GM10266 (cell line): Measurements from ENCODE around the gene CFAP221.

Experiments
- DNase-seq: peaks from one replicate; pipeline ENCODE4 v3.0.0; 2012; ENCODE audit errors: extremely low spot score
- TF ChIP-seq, protein P1 (sequence below): IDR thresholded peaks from 2 replicates; pipeline ENCODE4 v1.5.1; 2012; ENCODE audit warnings: mild to moderate bottlenecking, low read depth; ENCODE audit not compliant: control insufficient read depth, insufficient read depth; ENCODE audit errors: missing control alignments

CFAP221 gene

DNA sequence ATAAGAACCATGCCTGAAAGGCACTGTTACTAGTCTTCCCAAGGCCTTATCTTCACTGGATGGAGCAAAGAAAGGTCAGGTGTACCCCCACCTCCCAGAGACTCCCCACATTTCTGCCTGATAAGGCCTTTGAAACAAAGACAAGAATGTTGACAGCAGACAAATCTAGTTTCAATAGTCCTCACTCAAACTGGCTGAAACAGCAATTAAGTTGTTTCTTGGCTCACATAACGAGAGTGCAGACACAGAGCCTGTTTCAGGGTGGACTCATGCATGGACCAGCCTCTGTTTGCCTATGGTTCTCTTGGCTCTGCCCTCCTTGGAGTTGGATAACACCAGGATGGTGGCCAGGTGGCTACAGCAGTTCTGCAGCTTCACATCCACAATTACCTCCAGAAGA lies 7.5 kb upstream of the CFAP221 start:
- TF ChIP-seq, protein P1, sequence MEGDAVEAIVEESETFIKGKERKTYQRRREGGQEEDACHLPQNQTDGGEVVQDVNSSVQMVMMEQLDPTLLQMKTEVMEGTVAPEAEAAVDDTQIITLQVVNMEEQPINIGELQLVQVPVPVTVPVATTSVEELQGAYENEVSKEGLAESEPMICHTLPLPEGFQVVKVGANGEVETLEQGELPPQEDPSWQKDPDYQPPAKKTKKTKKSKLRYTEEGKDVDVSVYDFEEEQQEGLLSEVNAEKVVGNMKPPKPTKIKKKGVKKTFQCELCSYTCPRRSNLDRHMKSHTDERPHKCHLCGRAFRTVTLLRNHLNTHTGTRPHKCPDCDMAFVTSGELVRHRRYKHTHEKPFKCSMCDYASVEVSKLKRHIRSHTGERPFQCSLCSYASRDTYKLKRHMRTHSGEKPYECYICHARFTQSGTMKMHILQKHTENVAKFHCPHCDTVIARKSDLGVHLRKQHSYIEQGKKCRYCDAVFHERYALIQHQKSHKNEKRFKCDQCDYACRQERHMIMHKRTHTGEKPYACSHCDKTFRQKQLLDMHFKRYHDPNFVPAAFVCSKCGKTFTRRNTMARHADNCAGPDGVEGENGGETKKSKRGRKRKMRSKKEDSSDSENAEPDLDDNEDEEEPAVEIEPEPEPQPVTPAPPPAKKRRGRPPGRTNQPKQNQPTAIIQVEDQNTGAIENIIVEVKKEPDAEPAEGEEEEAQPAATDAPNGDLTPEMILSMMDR, result no peak
- DNase-seq, result no peak

DNA sequence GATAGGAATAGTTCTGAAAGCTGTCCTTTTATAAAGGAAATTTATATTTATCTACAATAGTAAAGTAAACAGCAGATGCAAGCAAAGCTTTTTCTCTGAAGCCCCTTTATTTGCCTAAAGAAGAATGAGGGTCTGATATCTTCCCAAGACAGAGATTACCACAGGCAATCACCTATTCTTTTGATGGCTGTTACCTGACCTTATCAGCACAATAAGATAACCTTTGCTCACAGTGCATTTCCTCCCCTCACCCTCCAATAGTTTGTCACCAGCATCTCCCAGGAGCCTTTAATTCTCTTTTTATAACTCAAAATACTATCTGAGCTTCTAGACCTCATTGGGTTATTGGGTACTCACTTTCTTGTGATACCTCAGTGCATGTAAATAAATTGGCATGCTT lies 6.5 kb upstream of the CFAP221 start:
- TF ChIP-seq, protein P1, result no peak
- DNase-seq, result no peak

DNA sequence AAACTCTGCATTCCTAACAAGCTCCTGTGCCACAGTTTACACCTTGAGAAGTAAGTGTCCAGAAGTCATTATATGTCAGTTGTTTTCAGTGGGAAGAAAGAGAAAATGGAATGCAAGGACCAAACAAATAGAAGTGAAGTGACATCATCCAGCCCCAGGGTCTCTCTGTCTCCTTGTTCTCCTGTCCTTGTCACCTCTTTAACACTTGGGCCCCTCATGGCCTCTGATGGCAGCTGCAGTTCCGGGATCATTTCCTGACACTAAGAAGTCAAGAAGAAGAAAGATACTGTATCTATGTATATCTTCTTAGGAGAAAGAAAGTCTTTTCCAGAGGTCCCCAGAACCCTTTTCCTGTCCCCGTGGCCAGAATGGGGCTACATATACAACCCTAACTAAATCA lies 2.8 kb upstream of the CFAP221 start:
- no peak for DNase-seq
- TF ChIP-seq, protein P1, result no peak

DNA sequence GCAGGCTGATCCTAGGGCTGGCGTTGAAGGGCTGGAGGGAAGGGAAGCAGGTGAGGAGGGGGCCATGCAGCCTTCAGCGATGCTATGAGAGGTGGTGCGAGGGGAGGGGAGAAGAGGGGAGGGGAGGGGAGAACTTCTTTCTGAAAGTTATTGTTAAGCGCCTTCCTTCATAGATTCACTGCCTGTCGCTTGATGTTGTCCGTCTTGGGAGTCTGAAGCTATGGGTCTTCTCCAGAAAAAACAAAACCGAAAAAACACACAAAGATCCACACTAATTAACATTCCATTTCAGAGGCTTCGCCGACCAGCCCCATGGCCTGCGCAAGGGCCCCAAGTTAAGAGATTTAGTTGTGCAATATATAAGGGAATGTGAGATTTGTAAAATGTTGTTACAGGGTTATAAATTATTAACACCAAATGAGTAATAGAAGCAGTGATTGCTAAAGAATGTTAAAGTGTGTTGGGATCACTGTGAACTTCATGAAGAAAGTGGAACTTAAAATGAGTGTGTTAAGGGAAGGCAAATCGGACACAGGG lies 758 bp downstream of the CFAP221 start:
- TF ChIP-seq, protein P1, result no peak
- DNase-seq, result no peak

DNA sequence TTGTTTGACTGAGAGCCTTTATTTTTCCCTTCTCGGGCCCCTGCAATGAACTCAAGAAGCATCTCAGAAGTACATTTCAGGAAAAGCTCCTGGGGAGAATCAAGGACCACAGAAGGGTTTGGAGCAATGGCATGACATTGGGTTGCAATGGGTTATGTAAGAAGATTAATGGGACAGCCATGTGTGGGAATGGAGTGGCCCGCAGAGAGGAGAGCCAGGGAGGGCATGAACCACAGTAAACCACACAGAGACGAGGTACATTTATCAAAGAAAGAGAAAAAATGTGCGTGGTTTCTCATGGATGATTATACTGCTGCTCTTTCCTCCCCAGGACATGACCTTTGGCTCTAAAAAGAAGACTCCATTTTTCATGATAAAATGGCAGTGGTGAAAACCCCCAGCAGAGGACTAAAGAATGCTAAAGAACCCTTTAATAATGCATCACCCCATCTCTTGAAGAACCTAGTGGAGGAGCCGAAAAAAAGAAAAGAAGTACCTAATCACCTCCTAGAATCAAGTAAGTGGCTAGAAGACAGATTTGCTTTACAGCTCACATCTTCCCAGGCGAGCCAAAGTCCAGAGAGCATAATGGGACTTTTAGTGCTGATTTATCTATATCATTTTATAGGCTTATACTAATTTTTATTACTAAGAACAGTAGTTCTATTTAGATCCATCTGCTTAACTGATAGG lies 1.7 kb downstream of the CFAP221 start:
- TF ChIP-seq, protein P1, result no peak
- DNase-seq, result no peak

DNA sequence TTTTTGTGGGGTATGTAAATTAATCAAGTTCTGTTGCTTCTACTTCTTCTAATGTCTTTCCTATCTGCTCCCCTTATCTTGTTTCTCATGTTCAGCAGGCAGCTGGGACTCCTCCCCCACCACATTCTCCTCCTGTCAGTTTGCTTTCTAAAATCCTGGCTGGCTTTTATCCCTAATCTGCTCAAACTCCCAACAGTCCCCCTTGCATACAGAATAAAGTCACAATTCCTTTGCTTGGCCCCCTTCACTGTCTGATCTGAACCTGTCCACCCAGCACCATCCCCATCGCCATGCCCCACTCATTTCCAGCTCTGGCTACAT lies 2.2 kb downstream of the CFAP221 start:
- DNase-seq, result no peak
- TF ChIP-seq, protein P1, result no peak

DNA sequence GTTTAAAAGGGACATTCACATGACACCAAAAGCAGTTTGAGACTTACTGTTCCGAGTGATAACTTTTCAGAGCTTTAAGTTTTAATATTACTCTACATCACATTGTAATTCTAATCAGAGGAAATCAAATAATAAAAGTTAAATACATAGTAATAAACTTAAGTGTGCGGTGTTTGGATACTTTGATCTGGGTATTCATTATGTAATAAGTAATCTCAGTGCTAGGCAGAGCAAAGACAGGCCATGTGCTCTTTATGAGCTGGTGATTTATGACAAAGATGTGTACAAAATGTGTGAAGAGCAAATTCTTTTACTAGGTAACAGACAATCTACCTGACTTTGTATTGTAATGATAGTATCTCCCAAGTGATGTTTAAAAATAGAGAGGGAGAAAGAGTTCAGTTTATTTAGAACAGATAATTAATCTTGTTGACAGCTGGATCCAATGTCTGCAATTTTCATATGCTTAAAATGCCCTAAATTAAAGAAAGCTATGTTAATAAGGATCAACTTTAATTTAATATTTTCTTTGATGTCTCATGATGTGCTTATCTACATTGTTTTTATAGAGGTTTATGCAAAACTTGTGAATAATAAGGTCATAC lies 4.4 kb downstream of the CFAP221 start:
- TF ChIP-seq, protein P1, result no peak
- no peak for DNase-seq
